NCI-H748 treated with DMSO at 0.1 percent for 48 hours (cell line): ENCODE data around the gene HBP1.
"Not testable (repeated sequence)": the region's sequence is repeated elsewhere in the genome, so short reads cannot be mapped to it uniquely, and the experiment has no call there.

Experiments
- DNase-seq: peaks from one replicate; lab custom pipeline; 2025; lab: John Stamatoyannopoulos, UW

Gene HBP1

GRCh38 chr7:107168233-107169119, at the start of gene HBP1:
HBP1 (plus strand) TSS chr7:107169003; CDS start chr7:107179894, 10,891 bp downstream.
- DNase-seq: peak; percentile 97

GRCh38 chr7:107119376-107120105, 49.3 kb upstream of the HBP1 start:
- no peak for DNase-seq

- DNase-seq: no peak
Measured at GRCh38 chr7:107122486-107122911, 46.3 kb upstream of the HBP1 start.

GRCh38 chr7:107123392-107123791, 45.4 kb upstream of the HBP1 start:
- DNase-seq: no peak

GRCh38 chr7:107125475-107125874, 43.3 kb upstream of the HBP1 start:
- DNase-seq: peak; percentile 95

GRCh38 chr7:107128217-107128616, 40.6 kb upstream of the HBP1 start:
- no peak for DNase-seq

GRCh38 chr7:107128748-107129147, 40.1 kb upstream of the HBP1 start:
- DNase-seq: no peak

GRCh38 chr7:107130487-107131220, 38.1 kb upstream of the HBP1 start:
- DNase-seq: no peak

- no peak for DNase-seq
Measured at GRCh38 chr7:107133396-107133795, 35.4 kb upstream of the HBP1 start.

GRCh38 chr7:107138696-107139420, 29.9 kb upstream of the HBP1 start:
- DNase-seq: no peak

- DNase-seq: not testable (repeated sequence)
Measured at GRCh38 chr7:107143875-107144274, 24.9 kb upstream of the HBP1 start.

- no peak for DNase-seq
Measured at GRCh38 chr7:107145067-107145838, 23.6 kb upstream of the HBP1 start.

GRCh38 chr7:107147464-107148393, 21.1 kb upstream of the HBP1 start:
- DNase-seq: peak; percentile 7

- no peak for DNase-seq
Measured at GRCh38 chr7:107148721-107149120, 20.1 kb upstream of the HBP1 start.

- no peak for DNase-seq
Measured at GRCh38 chr7:107149863-107150262, 18.9 kb upstream of the HBP1 start.

GRCh38 chr7:107150375-107151073, 18.3 kb upstream of the HBP1 start:
- DNase-seq: peak; percentile 69

GRCh38 chr7:107151538-107151937, 17.3 kb upstream of the HBP1 start:
- no peak for DNase-seq

GRCh38 chr7:107152011-107152410, 16.8 kb upstream of the HBP1 start:
- no peak for DNase-seq

- DNase-seq: no peak
Measured at GRCh38 chr7:107154826-107155225, 14.0 kb upstream of the HBP1 start.
